Nephron progenitor cell (in vitro differentiated cells): ENCODE measurements around the gene COX7B2.

ENCODE experiments used
- DNase-seq: peaks from one replicate; pipeline ENCODE4 v3.0.0; 2021
- H3K27ac Mint-ChIP-seq: 2 replicates; pipeline ENCODE4 v1.8.0; 2021; ENCODE audit warnings: mild to moderate bottlenecking, moderate library complexity, mixed read lengths
- H3K27me3 Mint-ChIP-seq: 2 replicates; pipeline ENCODE4 v1.8.0; 2021; ENCODE audit warnings: mild to moderate bottlenecking, low read depth, mixed read lengths; ENCODE audit not compliant: poor library complexity
- H3K36me3 Mint-ChIP-seq: 2 replicates; pipeline ENCODE4 v1.8.0; 2021; ENCODE audit warnings: low read depth, mixed read lengths
- H3K4me1 Mint-ChIP-seq: 2 replicates; pipeline ENCODE4 v1.8.0; 2021; ENCODE audit warnings: mixed read lengths
- H3K4me3 Mint-ChIP-seq: 2 replicates; pipeline ENCODE4 v1.8.0; 2021; ENCODE audit warnings: mild to moderate bottlenecking, moderate library complexity, mixed read lengths
- H3K9me3 Mint-ChIP-seq: 2 replicates; pipeline ENCODE4 v1.8.0; 2021; ENCODE audit warnings: mild to moderate bottlenecking, moderate library complexity, mixed read lengths
- TF ChIP-seq, protein P1 (sequence below): fragments of 200-600 bp; sonication (generic); IDR thresholded peaks from 2 replicates; pipeline ENCODE4 v1.5.0; 2021; ENCODE audit warnings: antibody characterized with exemption

COX7B2 gene

DNA sequence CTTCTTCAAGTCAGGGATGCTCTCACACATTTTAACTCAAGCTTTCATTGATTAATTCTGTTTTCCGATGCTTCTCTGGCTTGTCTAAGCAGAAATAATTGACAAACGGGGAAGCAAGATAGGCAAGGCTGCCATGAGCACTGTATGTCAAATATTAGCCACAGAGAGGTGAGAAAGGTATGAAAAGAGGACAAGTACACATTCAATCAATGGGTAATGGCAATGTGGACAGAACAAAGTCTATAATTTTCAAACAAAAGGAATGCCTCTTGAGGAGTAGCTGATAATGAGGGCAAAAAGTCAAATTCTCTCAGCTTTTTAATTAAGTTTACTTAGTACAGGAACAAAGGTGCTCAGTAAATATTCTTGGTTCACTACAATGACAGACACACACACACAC, 19.6 kb downstream of the COX7B2 start:
- TF ChIP-seq, protein P1, sequence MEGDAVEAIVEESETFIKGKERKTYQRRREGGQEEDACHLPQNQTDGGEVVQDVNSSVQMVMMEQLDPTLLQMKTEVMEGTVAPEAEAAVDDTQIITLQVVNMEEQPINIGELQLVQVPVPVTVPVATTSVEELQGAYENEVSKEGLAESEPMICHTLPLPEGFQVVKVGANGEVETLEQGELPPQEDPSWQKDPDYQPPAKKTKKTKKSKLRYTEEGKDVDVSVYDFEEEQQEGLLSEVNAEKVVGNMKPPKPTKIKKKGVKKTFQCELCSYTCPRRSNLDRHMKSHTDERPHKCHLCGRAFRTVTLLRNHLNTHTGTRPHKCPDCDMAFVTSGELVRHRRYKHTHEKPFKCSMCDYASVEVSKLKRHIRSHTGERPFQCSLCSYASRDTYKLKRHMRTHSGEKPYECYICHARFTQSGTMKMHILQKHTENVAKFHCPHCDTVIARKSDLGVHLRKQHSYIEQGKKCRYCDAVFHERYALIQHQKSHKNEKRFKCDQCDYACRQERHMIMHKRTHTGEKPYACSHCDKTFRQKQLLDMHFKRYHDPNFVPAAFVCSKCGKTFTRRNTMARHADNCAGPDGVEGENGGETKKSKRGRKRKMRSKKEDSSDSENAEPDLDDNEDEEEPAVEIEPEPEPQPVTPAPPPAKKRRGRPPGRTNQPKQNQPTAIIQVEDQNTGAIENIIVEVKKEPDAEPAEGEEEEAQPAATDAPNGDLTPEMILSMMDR = no peak
- Mint-ChIP-seq H3K36me3 (no peaks in the 10 kb centered on the region), H3K4me3 (no peak overlapping the region), H3K27me3 (peaks cover 3% of the 10 kb centered on the region), H3K27ac (no peak overlapping the region), H3K4me1 (no peaks in the 10 kb centered on the region), H3K9me3 (no peaks in the 10 kb centered on the region)
- no peak for DNase-seq

- TF ChIP-seq, protein P1 = peak; percentile 28
- H3K4me3 Mint-ChIP-seq = no peak overlapping the region
- no peaks in the 10 kb centered on the region for H3K9me3 Mint-ChIP-seq
- H3K4me1 Mint-ChIP-seq = no peaks in the 10 kb centered on the region
- no peaks in the 10 kb centered on the region for H3K36me3 Mint-ChIP-seq
- H3K27ac Mint-ChIP-seq = no peak overlapping the region
- peaks cover 3% of the 10 kb centered on the region for H3K27me3 Mint-ChIP-seq
- no peak for DNase-seq
Measured at GRCh38 chr4:46886711-46887110, 22.3 kb downstream of the COX7B2 start.

DNA sequence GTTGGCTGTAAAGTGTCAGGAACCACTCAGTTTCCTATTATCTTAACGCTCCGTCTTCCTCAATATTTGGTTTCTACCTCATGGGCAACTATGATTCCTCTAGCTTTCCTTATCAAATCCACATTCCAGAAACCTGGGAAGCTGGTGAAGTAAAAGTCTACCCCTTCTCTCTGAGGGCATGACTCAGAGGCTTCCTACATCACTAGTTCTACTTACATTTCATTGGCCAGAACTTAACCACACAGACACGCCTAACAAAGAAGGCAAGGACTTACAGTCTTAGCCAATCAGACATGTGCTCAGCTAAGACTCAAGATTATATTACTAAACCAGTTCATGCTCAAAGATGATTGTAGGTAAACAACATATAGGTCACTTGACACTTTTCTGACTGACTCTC, 30.4 kb downstream of the COX7B2 start:
- Mint-ChIP-seq H3K27me3 (no peaks in the 10 kb centered on the region), H3K9me3 (no peaks in the 10 kb centered on the region), H3K4me3 (no peak overlapping the region), H3K36me3 (no peaks in the 10 kb centered on the region), H3K4me1 (no peaks in the 10 kb centered on the region), H3K27ac (no peak overlapping the region)
- TF ChIP-seq, protein P1 = no peak
- DNase-seq = no peak

DNA sequence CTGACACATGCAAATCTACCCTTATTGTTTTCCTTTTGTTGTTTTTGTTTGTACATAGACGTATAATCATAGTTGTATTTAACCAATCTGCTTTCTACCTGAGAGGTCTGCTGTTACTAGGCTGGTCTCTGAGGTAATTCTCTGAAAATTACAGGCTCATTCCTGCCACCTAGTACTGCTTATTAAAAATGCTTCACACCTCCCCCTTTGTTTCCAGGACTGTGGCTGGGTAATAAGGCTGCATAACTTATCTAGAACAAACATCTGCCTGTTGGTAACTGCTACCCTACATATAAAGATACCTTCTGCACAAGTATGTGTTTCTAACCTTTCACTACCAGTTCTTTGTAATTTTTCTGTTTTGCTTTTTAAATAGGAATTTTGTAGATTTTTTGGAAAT, 34.2 kb downstream of the COX7B2 start:
- Mint-ChIP-seq H3K9me3 (peaks cover 4% of the 10 kb centered on the region), H3K27ac (no peak overlapping the region), H3K4me1 (no peaks in the 10 kb centered on the region), H3K4me3 (no peak overlapping the region), H3K27me3 (no peaks in the 10 kb centered on the region), H3K36me3 (no peaks in the 10 kb centered on the region)
- TF ChIP-seq, protein P1 = no peak
- no peak for DNase-seq

GRCh38 chr4:46870411-46870810, 38.6 kb downstream of the COX7B2 start:
- no peaks in the 10 kb centered on the region for H3K36me3 Mint-ChIP-seq

DNA sequence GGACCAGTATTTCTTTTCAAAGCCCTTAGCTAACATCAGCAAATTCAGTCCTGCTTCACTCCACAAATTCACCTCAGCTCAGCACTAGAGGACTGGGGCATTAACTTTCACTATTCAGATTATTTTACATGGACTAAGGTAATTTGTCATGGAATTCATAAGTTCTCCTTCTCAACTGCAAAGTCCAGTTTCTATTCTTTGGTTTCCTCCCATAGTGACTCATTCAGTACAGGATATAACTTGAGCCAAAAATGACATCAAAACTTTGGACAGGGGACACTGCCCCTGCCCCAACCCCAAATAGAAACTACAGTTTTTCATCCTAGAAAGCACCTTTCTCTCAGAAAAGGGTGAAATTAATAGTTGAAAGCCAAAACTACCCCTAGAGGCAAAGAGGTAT, 52.7 kb downstream of the COX7B2 start:
- Mint-ChIP-seq H3K36me3 (no peaks in the 10 kb centered on the region), H3K4me1 (no peaks in the 10 kb centered on the region), H3K27ac (no peak overlapping the region)

More at GRCh38 chr4:46870411-46870810, 38.6 kb downstream of the COX7B2 start:
- no peak for DNase-seq
- Mint-ChIP-seq H3K27ac (no peak overlapping the region), H3K27me3 (peaks cover 2% of the 10 kb centered on the region), H3K9me3 (peaks cover 4% of the 10 kb centered on the region), H3K4me1 (no peaks in the 10 kb centered on the region), H3K4me3 (no peak overlapping the region)
- TF ChIP-seq, protein P1 = no peak

More for the DNA sequence above, 52.7 kb downstream of the COX7B2 start:
- TF ChIP-seq, protein P1 = no peak
- Mint-ChIP-seq H3K27me3 (peaks cover 4% of the 10 kb centered on the region), H3K4me3 (no peak overlapping the region), H3K9me3 (no peaks in the 10 kb centered on the region)
- DNase-seq = no peak
